Astrocyte (in vitro differentiated cells and primary cell): ENCODE results near the gene OPCML.

ENCODE experiments used
- CTCF ChIP-seq: IDR thresholded peaks from 2 replicates; pipeline ENCODE4 v1.5.1; 2011; ENCODE audit warnings: low read depth, mild to moderate bottlenecking, inconsistent platforms, low read length, moderate library complexity; ENCODE audit not compliant: insufficient read depth
- EZH2 ChIP-seq: IDR thresholded peaks from 2 replicates; pipeline ENCODE4 v1.6.1; 2012; ENCODE audit warnings: mild to moderate bottlenecking, low read length, inconsistent platforms; ENCODE audit not compliant: insufficient read depth

GRCh38 chr11:133149698-133150097 is 382.6 kb downstream of the OPCML start:
- TF ChIP-seq CTCF (no peak), EZH2 (no peak)
